Gastroesophageal sphincter (tissue), 3 donors: ENCODE data around the gene TRABD.

Experiments
- CTCF ChIP-seq, 4 experiments: fragments of 200-600 bp in 2 of 4; fragments of 450-650 bp in 2 of 4; sonication (generic) in 1 of 4; IDR thresholded peaks; one replicate each; pipeline ENCODE4 v1.5.1; 2017 to 2019; ENCODE audit warnings: antibody characterized with exemption in 4 of 4, mild to moderate bottlenecking in 2 of 4, moderate library complexity in 2 of 4
- EP300 ChIP-seq: sonication (generic); formaldehyde crosslinking; IDR thresholded peaks from one replicate; pipeline ENCODE4 v1.6.1; 2017; ENCODE audit warnings: antibody characterized with exemption, mild to moderate bottlenecking
- POLR2A ChIP-seq, 2 donors: fragments of 450-650 bp; IDR thresholded peaks; one replicate each; pipeline ENCODE4 v1.6.1; 2017; ENCODE audit warnings: antibody characterized with exemption in 2 of 2, mild to moderate bottlenecking in 2 of 2, moderate library complexity in 1 of 2
- POLR2AphosphoS5 ChIP-seq: sonication (generic); formaldehyde crosslinking; IDR thresholded peaks from one replicate; pipeline ENCODE4 v1.6.1; 2017; ENCODE audit warnings: antibody characterized with exemption

GRCh38 chr22:50157709-50158375 is 27.9 kb upstream of the TRABD start:
- TF ChIP-seq CTCF (IDR thresholded peaks at IDR 0.05): no peak
- TF ChIP-seq POLR2A (IDR thresholded peaks at IDR 0.05): no peak
- TF ChIP-seq POLR2AphosphoS5: no peak
- TF ChIP-seq EP300: no peak
